ENCODE measurements around the gene PPP1R13L. TPM values are rescaled to one million over a fixed set of nuclear protein-coding genes. Genes with fewer than 3 reads are reported as not detected.
A peak's percentile ranks its signal among the peaks of the same experiment; 100 is the strongest.

The PPP1R13L gene
- total and polyA plus RNA-seq, 4 donors, result 14.0 to 37.3 (median 33.0) TPM

GRCh38 chr19:45420356-45420755, 15.5 kb upstream of the PPP1R13L start:
- TF ChIP-seq CTCF (IDR thresholded peaks at IDR 0.05; ENCODE audit: control extremely low read depth, extremely low read depth), result no peak
- Histone ChIP-seq H3K27me3 (ENCODE audit: control insufficient read depth in 3 of 3, insufficient read depth in 3 of 3, low read length in 2 of 3) (no peaks in the 10 kb centered on the region), H3K27ac (ENCODE audit: low read depth in 1 of 2, low read length in 1 of 2) (no peak overlapping the region), H3K4me1 (ENCODE audit: control insufficient read depth in 5 of 5, insufficient read depth in 5 of 5, low read length in 5 of 5) (peaks cover 0 to 14% (median 3%) of the 10 kb centered on the region in 5 donors), H3K4me3 (no peak overlapping the region), H3K9ac (ENCODE audit: insufficient read depth in 1 of 2, low read length in 2 of 2) (no peak overlapping the region), H3K9me3 (ENCODE audit: control insufficient read depth in 4 of 4, insufficient read depth in 3 of 4, low read length in 3 of 4) (no peaks in the 10 kb centered on the region), H3K36me3 (ENCODE audit: control insufficient read depth in 4 of 4, insufficient read depth in 4 of 4, low read length in 4 of 4) (peaks cover 2 to 34% (median 13%) of the 10 kb centered on the region in 4 donors)
- DNase-seq (no peak), ATAC-seq (ENCODE audit: insufficient read depth, low FRiP score) (no peak)
- WGBS, 2 donors, result 79 to 87% methylated on average over 10 of the region's 10 CpGs

- Histone ChIP-seq H3K4me1 (ENCODE audit: control insufficient read depth in 5 of 5, insufficient read depth in 5 of 5, low read length in 5 of 5) (peaks cover 0 to 14% (median 3%) of the 10 kb centered on the region in 5 donors), H3K27me3 (ENCODE audit: control insufficient read depth in 3 of 3, insufficient read depth in 3 of 3, low read length in 2 of 3) (no peaks in the 10 kb centered on the region), H3K27ac (ENCODE audit: low read depth in 1 of 2, low read length in 1 of 2) (no peak overlapping the region)
Measured at GRCh38 chr19:45419895-45420294, 15.0 kb upstream of the PPP1R13L start.

GRCh38 chr19:45419396-45419795, 14.5 kb upstream of the PPP1R13L start:
- Histone ChIP-seq H3K4me3 (no peak overlapping the region), H3K27me3 (ENCODE audit: control insufficient read depth in 3 of 3, insufficient read depth in 3 of 3, low read length in 2 of 3) (no peaks in the 10 kb centered on the region), H3K9me3 (ENCODE audit: control insufficient read depth in 4 of 4, insufficient read depth in 3 of 4, low read length in 3 of 4) (no peaks in the 10 kb centered on the region), H3K4me1 (ENCODE audit: control insufficient read depth in 5 of 5, insufficient read depth in 5 of 5, low read length in 5 of 5) (peaks cover 0 to 12% (median 3%) of the 10 kb centered on the region in 5 donors), H3K27ac (ENCODE audit: low read depth in 1 of 2, low read length in 1 of 2) (peak overlapping the region in 1 of 2 donors; percentile 55), H3K9ac (ENCODE audit: insufficient read depth in 1 of 2, low read length in 2 of 2) (no peak overlapping the region), H3K36me3 (ENCODE audit: control insufficient read depth in 4 of 4, insufficient read depth in 4 of 4, low read length in 4 of 4) (peaks cover 2 to 38% (median 15%) of the 10 kb centered on the region in 4 donors)
- WGBS, 2 donors, result 37 to 50% methylated on average over 4 of the region's 4 CpGs
- DNase-seq (no peak), ATAC-seq (ENCODE audit: insufficient read depth, low FRiP score) (no peak)
- no peak for TF ChIP-seq CTCF (IDR thresholded peaks at IDR 0.05; ENCODE audit: control extremely low read depth, extremely low read depth)

More at GRCh38 chr19:45419895-45420294, 15.0 kb upstream of the PPP1R13L start:
- ATAC-seq (ENCODE audit: insufficient read depth, low FRiP score), result no peak
- TF ChIP-seq CTCF (IDR thresholded peaks at IDR 0.05; ENCODE audit: control extremely low read depth, extremely low read depth), result no peak
- H3K4me3 ChIP-seq, result no peak overlapping the region
- H3K9ac ChIP-seq (ENCODE audit: insufficient read depth in 1 of 2, low read length in 2 of 2), result no peak overlapping the region
- H3K9me3 ChIP-seq (ENCODE audit: control insufficient read depth in 4 of 4, insufficient read depth in 3 of 4, low read length in 3 of 4), result no peaks in the 10 kb centered on the region
- peaks cover 2 to 34% (median 13%) of the 10 kb centered on the region in 4 donors for H3K36me3 ChIP-seq (ENCODE audit: control insufficient read depth in 4 of 4, insufficient read depth in 4 of 4, low read length in 4 of 4)
- 38 to 60% methylated on average over 3 of the region's 3 CpGs for WGBS, 2 donors
- no peak for DNase-seq

- peaks cover 2 to 44% (median 16%) of the 10 kb centered on the region in 4 donors for H3K36me3 ChIP-seq (ENCODE audit: control insufficient read depth in 4 of 4, insufficient read depth in 4 of 4, low read length in 4 of 4)
- H3K27ac ChIP-seq (ENCODE audit: low read depth in 1 of 2, low read length in 1 of 2), result no peak overlapping the region
- H3K4me3 ChIP-seq, result no peak overlapping the region
- H3K9ac ChIP-seq (ENCODE audit: insufficient read depth in 1 of 2, low read length in 2 of 2), result no peak overlapping the region
- peaks cover 0 to 2% (median 0%) of the 10 kb centered on the region in 4 donors for H3K9me3 ChIP-seq (ENCODE audit: control insufficient read depth in 4 of 4, insufficient read depth in 3 of 4, low read length in 3 of 4)
- ATAC-seq (ENCODE audit: insufficient read depth, low FRiP score) (no peak), DNase-seq (no peak)
- peaks cover 0 to 6% (median 3%) of the 10 kb centered on the region in 5 donors for H3K4me1 ChIP-seq (ENCODE audit: control insufficient read depth in 5 of 5, insufficient read depth in 5 of 5, low read length in 5 of 5)
- no peaks in the 10 kb centered on the region for H3K27me3 ChIP-seq (ENCODE audit: control insufficient read depth in 3 of 3, insufficient read depth in 3 of 3, low read length in 2 of 3)
- WGBS, 2 donors, result 42 to 62% methylated on average over 9 of the region's 9 CpGs
- no peak for TF ChIP-seq CTCF (IDR thresholded peaks at IDR 0.05; ENCODE audit: control extremely low read depth, extremely low read depth)
Measured at GRCh38 chr19:45418802-45419201, 13.9 kb upstream of the PPP1R13L start.

All from lung (tissue), 12 donors.